SHP77 (cell line): ENCODE results near the gene SMYD3.

Experiments used
- DNase-seq, 2 experiments: peaks; one replicate each; lab custom pipeline; 2025; lab: John Stamatoyannopoulos, UW

SMYD3 gene

DNA sequence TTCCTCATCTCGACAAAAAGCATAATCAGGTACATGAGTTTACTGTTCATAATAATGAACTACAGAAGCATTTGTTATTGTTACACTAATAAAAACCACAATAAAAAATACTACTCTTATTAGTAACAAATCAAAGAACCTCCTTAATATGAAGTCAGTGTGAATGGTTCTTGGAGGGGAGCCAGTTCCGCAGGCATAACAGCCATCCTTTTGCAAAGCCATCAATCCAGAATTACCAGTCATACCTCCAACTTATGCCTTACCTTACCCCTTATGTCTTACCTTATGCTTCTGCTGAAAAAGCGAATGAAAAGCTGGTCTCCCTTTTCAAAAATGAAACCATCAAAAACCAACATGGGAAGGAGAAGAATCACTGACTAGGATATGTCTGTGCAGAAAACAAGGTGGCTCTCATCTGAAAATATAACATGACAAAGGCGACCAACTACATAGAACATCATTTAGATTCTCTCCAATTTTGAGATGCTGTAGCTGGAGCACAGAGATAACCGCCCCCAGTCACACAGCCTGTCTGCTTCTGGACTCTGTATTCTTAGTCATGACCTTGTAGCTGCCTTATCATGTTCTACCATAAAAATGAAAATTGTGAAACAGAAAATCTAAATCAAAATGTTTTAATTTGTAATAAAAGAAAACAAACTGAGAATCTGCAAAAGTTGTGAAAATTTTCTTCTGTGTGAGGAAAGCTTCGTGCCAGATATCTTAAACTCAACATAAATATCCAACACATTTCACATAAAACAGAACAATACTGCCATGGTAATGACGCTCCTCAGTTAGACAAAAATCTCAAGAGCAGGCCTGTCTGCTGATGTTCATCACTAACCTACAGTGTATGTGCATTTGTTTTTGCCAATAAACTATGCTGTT is 438.2 kb downstream of the SMYD3 start:
- no peak for DNase-seq

DNA sequence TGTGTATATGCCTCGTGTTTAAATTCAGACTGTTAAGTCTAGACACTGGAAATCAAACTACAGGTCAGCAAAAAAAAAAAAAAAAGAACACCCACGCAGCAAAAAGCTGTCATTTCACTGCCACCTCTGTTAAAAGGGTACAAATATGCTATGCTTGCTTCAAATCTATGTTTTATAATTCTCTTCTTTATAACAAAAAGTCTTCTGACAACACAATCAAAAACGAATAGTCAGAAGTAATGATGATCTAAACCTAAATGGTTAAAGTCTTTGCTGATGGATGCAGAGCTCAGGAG is 438.9 kb downstream of the SMYD3 start:
- no peak for DNase-seq

DNA sequence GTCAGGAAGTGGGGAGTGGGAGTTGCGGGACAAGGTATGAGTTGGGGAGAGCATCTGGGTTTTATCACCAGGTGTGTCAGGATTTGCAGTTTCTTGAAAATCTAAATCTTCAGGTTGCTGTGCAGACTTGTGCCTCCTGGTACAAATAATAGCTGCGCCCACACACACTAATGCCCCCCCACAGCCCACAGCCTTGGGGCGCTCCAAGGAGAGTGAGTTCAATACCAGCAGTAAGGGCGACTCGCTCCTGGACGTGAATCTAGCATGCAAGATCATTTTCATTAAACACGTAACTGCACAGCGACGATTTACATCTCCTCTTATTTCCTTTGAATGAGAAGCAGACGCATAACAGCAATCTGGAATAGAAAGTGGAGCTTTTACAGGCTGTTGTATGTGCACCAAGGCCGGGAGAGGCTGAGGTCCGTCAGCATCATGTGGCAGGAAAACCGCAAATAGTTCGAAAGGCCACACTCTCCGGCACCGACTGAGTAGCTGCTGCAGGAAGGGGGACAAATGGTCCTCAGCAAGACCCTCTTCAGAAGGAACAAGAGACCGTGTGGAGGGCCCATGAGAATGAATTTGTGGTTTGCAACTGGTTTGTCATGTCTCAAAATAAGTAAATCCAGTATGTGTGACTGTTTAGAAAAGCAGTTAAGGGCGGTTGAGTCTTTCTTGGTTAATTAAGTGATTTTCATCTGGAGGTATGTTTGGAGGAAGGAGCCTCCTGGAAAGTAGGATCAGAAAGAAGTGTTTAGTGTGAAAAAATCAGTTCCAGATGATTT is 439.5 kb downstream of the SMYD3 start:
- no peak for DNase-seq

DNA sequence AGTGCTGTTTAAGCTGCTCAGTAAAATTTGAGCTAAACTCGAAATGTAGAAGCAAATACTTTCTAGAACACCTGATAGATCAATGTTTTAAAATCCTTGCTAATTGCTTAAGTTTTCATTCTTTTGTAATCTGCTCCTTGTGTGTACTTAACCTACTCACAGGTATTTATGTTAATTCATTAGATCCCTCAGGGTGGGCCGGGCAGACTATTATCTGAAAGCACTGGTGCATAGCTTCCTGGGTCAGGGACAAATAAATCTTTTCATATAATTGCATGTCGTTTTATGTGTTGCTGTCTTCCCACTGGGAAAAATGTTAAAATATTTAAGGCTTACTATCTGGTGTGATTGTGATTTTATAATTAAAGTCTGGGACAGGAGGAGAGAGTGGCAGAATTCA is 440.5 kb downstream of the SMYD3 start:
- DNase-seq: no peak

DNA sequence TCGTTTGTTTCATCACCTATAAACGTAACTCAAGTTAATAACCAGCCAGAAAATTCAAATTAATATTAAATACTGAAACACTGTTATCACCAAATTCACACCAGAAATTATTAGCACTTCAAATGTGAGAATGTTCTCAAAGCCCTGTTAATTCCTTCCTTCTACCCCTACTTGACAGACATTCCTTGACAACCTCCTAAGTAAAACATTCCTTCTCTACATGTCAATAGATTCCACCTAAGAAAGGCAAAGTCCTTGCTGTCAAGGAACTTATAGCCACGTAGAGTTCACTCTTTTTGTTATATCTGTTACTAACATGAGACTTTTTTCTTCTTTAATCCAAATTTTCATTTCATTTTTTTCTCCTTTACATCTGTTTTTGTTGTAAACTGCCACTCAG is 441.5 kb downstream of the SMYD3 start:
- DNase-seq: no peak

DNA sequence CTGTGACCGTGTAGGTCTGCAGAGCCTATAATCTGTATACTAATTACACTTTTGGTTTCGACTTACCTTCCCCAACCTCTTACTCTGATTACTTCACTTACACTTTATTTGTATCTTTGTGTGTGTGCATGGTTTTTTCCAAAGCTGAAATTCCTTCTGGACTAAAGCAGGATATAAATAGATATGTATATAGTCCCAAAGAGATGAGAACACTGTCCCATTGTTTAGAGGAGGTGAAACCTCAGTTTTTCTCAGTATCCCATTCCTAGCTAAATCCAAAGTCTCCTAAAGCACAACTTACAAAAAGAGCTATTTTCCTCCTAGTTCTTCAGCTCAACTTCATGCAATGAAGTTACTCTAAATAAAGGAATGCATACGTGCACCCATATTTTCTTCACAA is 442.2 kb downstream of the SMYD3 start:
- no peak for DNase-seq

DNA sequence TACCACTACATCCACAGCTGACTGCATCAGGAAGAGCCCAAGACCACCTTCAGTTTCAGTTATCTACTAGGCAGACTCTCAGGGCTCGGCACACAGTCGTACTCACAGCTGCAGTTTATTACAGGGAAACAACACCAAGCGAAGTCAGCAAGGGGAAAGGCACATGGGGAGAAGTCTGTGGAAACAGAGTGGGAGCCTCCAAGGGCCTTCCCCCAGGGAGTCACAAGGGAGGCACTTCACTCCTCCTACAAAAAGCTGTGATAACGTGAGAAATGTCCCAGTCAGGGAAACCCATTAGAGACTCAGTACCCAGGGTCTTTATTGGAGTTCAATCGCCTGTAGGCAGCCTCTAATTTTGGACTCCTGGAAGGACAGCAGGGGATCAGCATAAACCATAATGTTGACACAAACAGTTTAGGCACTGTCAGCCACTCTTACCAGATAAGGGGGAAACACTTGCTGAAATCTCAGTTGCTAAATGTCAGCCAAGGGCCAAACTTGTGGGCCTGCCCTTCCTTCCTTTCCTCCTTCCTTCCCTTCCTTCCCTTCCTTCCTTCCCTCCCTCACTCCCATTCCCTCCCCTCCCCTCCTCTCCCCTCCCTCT is 444.0 kb downstream of the SMYD3 start:
- DNase-seq: no peak

DNA sequence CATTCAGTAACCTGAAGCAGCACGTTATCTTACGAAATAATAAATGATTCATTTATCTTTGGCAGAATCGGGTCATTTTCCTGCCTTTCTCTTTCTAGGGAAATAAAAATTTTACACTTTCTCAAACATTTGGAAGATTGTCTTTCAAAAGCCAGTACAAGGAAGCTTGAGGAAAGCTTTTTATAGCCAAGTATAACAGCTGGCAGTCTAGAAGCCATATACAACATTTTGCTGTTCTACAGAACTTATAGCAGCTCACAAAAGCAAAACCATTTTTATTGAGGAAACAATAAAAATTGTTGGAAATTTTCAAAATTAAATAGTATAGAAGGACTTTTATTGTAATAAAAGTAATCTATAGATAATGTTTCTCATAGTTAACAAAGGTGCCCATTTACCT is 448.6 kb downstream of the SMYD3 start:
- no peak for DNase-seq

DNA sequence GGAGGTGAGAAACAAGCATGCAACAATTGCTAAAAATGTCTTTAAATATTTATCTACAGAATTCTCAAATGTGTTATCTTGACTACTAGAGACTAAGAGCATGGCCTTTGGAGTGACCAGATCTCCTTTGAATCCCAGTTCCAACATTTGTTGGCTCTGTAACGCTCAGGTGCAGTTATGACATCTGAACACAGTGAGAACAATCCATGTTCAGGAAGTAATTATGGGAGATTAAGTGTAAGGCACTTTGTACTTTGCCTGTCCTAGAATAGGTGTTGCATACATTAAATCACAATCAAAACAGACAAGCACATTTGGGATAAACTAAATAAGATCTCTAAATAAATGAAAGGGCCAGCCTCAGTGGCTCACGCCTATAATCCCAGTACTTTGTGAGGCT is 454.5 kb downstream of the SMYD3 start:
- DNase-seq: no peak

DNA sequence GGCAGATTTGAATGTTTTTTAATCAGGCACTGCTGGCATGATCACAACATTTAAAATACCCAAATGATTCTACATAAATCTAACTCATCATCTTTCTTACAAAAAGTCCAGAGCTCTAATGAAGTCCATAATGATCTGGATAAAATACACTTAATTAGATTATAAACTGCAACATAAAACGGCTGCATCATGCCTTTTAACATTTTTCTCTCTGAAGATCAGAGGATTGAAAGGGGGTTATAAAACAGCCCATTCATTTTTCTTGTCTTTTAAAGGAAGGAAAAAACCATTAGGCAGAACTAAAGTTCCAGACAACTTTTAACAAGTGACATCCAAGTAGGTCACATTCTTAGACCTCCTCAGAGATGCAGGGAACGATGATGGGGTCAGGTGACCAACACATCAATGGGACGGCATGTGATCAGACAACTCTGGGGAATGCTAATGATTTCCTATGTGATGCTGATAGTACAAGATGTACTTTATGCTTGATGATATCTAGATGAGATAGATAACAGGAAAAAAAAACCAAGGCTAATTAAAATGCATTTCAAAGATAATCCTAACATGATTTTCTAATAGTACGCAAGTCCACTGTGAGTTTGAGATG is 455.1 kb downstream of the SMYD3 start:
- no peak for DNase-seq

DNA sequence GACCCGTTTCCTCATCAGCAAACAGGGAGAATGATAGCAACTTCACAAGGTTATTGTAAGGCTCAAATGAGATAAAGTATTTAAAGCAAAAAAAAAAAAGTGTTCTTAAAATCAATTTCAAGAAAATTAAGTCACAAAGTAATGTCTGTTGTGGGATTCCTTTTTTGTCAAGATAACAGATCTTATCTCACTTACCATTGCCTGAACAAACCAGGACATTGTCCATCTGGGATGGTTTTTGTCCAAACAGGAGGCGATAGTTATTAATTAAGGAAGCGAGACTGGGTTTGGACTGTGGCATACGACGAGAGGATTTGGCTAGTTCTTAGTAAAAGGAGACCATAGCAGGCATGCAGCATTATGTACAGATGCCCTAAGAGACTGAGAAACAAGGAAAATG is 458.4 kb downstream of the SMYD3 start:
- DNase-seq: no peak

DNA sequence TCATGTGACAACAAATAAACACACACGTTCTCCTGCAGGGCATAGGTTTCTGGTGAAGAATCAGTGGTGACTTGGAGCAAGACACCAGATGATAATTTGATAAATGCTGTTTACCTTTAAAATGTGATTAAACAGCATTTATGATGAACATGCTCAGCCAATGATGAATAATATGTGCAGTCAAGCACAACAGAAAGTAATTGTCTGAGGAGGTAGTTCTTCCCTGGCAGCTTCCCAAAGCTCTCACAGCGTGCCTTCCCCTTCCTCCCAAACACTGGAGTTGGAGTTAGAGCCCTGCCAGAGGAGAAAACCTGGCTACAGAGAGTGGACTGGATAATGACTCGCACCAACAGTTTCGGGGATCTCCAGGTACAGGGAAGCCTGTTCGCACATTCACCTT is 463.5 kb downstream of the SMYD3 start:
- DNase-seq: no peak

DNA sequence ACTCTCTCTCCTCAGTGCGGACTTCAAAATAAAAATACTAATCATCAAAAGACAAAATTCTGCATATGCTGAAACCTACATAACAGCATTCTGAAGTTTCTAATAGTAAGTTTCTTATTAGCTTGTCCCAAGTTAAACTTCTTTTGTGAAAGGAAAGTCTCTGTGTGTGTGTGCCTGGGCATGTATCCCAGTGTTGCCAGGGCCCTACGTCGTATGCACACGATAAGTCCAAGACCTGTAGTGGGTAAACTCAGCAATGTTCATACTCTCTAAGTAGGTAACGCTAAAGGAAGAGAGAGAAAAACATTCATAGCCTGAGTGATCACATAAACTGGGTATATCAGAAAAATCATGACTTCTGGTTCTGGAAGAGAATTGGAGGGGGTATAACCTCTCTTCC is 465.7 kb downstream of the SMYD3 start:
- DNase-seq: no peak

DNA sequence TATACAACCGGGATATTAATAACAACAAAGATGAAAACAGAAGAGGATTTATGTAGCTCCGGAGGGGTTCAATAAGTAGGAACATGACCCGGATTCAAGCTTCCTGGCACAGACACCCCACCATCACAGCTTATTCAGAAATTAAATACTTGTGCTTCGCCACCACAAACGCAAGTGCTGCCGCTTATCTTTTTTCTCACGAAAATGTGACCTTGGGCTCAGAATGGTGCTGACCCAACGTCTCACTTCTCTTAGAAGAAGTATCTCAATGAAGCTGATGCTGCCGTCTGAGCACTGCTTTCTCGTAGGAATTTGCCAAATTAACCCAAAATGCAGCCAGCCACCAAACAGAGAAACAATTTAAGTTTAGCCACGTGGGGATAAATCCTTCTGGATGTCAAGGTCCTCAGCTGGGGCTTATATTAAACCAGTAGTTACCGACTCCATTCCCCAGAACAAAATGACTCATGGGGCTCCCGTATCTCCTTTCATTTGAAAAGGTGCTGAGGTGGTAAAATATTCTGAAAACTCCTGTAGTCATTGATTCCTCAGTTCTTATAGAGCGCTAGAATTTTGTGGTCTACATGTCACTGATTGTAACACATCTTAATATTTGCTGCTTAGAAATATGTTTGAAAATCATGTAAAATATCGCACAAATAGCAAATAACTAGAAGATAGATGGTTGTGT is 466.7 kb downstream of the SMYD3 start:
- DNase-seq: no peak

DNA sequence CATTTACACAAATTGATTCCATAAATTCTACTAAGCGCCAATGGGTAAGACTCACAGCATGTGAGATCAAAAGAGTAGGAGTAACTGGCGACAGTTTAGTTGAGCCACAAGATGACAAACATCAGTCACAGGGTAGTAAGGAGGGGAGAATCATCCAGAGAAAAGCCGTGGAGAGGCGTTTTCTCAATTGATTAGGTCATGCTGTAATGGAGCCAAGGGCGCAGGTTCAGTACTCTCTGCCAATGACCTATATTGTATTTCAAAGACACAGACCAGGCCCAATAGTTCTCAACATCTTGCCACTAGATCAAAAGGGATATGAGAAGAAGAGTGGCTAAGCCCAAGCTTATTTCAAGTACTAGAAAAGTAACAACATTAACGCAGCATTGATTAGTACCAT is 467.5 kb downstream of the SMYD3 start:
- no peak for DNase-seq

DNA sequence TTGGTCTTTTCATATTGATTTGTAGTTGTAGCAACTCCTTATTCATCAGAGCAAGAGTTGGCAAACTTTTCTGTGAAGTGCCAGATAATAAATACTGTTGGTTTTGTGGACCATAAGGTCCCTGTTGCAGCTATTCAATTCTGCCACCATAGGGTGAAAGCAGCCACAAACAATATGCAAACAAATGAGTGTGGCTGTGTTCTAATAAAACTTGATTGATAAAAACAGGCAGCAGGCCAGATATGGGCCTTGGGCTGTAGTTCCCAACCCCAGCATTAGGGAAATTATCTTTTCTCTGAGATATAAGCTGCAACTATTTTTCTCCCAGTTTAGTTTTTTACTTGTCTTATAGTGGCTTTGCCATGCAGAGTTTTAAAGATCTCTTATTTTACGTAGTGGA is 469.2 kb downstream of the SMYD3 start:
- DNase-seq: no peak

DNA sequence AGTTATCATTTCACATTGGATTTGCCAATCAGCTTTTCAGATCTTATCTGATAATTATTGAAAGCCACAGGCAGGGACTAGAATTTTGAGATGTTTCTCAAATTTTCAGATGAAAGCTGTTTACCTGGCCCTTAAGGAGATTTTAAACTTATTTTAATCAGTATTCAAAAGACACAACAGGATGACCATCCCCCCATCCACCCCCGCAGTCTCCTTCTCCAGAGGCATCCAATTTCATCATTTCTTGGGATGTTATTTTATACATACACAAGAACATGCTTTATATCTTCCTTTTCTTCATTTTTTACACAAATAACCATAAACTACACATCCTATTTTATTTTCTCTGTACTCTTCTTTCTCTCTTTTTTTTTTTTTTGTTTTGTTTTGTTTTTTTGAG is 470.9 kb downstream of the SMYD3 start:
- DNase-seq: no peak

DNA sequence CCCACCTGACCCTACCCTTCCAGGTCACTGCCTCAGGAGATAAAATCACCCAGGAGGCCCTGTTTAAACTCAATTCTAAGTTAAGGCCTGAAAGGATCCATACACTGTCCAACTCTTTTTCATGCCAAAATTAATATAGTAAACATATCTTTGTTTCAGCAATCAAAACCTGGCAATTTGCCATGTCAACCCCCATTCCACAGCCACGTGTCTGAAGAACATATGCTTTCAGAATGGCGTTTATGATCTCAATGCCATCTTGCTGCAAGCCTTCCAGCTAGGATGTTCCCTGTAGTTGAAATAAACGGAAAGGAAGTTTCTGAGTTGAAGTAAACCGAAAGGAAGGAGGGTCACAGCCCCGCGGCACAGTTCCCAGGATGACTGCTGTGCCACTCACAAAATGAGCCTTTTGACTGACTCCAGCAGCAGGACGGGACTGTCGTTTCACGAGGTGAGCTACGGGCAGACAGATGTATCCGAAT is 472.0 kb downstream of the SMYD3 start:
- DNase-seq: no peak

DNA sequence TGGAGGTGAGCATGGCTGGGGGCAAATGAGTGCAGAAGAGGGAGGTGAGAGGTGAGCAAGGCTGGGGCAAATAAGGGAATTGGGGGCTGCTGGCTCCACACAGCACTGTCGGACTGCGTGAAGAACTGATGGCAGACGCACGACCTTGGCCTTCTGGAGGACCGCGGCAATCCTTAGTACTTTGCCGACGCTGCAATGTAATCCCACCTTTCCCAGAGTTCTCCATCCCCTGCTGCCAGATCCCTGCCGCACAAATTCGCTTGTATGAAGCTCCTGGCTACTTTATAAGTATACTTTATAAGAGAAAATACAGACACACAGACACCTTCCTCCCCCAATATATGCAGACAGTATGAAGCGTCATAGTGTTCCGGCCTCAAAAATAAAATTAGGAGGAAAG is 472.4 kb downstream of the SMYD3 start:
- no peak for DNase-seq

DNA sequence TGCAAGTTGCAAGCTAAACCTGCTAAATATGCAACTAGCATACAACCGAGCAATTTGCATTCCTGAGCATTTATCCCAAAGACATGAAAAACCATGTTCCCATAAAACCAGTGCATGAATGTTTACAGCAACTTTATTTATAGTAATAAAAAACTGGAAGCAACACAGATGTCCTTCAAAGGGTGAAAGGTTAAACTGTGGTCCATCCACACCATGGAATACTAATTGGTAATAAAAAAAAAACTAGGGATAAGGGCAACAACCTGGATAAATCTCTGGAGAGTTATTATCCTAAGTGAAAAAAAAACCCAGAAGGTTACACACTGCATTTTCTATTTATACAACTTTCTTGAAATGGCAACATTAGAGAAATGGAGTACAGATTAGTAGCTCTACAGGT is 474.1 kb downstream of the SMYD3 start:
- DNase-seq: no peak

DNA sequence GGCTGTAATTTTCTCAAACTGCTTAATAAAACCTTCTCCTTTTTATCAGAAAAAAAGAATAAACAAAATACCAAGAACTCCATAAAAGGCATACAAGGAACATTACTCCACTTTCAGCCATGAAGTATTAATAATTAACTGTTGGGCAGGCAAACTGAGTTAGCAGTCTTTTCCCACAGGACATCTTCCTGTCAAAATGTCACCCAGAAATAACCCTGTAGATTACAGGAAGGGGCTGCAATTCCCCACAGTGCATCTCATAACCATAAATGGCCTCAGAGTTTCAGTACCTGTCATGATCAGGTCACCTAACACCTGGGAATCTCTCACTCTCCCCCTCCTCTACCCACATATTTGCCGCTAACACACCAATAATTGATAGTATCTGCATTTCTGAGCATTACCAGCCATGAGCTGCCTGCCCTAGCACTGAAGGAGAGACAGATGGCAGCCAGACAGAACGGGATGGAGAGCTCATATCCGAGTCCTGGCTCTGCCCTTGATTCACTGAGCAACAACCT is 475.0 kb downstream of the SMYD3 start:
- DNase-seq: no peak

DNA sequence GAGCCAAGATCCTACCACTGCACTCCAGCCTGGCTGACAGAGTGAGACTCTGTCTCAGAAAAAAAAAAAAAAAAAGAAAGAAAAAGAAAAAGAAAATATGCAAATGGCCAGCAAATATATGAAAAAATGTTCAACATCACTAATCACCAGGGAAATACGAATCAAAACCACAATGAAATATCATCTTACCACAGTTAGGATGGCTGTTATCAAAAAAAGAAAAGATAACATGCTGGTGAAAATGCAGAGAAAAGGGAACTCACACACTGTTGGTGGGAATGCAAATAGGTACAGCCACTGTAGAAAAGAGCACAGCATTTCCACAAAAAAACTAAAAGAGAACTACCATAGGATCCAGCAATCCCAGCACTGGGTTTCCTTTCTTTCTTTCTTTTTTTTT is 477.5 kb downstream of the SMYD3 start:
- DNase-seq: no peak
